ENCODE data around the gene TCEANC. TPM values are rescaled to one million over a fixed set of nuclear protein-coding genes. Genes with fewer than 3 reads are reported as not detected.

The TCEANC gene
- total RNA-seq, 1 experiment from 2014 or later = 3.1 TPM

DNA sequence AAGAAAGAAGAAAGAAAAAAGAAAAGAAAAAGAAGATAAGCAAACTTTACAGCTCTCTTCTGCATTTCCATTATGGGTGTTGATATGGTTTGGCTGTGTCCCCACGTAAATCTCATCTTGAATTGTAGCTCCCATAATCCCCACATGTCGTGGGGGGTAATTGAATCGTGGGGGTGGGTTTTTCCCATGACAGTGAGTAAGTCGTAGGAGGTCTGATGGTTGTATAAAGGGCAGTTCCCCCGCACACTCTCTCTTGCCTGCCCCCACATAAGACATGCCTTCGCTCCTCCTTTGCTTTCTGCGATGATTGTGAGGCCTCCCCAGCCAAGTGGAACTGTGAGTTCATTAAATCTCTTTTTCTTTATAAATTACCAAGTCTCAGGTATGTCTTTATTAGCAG, 28.7 kb downstream of the TCEANC start:
- no peak for DNase-seq
- no peaks in the 10 kb centered on the region for H3K79me1 ChIP-seq (ENCODE audit: insufficient read depth, low read depth, low read length, poor library complexity, severe bottlenecking)
- H3K9ac ChIP-seq (ENCODE audit: extremely low read depth, insufficient read length, low read length) = no peak overlapping the region
- no peak overlapping the region for H3K14ac ChIP-seq (ENCODE audit: insufficient read depth, low read length)
- no peaks in the 10 kb centered on the region for H3K79me2 ChIP-seq (ENCODE audit: insufficient read depth, low read length)
- H3K18ac ChIP-seq (ENCODE audit: insufficient read length, low read depth, low read length) = no peak overlapping the region
- no peaks in the 10 kb centered on the region for H3K4me1 ChIP-seq (ENCODE audit: insufficient read depth, low read length)
- H3K56ac ChIP-seq (ENCODE audit: insufficient read length, low read depth, low read length) = no peak overlapping the region
- Mint-ChIP-seq H3K4me3 (no peak overlapping the region), H3K9me3 (peaks cover 33 to 54% of the 10 kb centered on the region in 2 experiments), H3K27ac (no peak overlapping the region), H3K27me3 (ENCODE audit: low read depth) (peaks cover 2% of the 10 kb centered on the region), H3K36me3 (ENCODE audit: insufficient read depth in 1 of 3, low read depth in 3 of 3) (no peaks in the 10 kb centered on the region), H3K4me1 (no peaks in the 10 kb centered on the region)
- H2BK15ac ChIP-seq (ENCODE audit: low read depth, low read length) = no peak overlapping the region
- H3K27me3 ChIP-seq (ENCODE audit: insufficient read depth, low read length) = no peaks in the 10 kb centered on the region
- H3K4ac ChIP-seq (ENCODE audit: low read depth, low read length) = no peak overlapping the region
- no peak overlapping the region for H4K91ac ChIP-seq (ENCODE audit: insufficient read length, low read depth, low read length)
- no peak overlapping the region for H2BK5ac ChIP-seq (ENCODE audit: insufficient read length, low read length)
- no peak overlapping the region for H2BK120ac ChIP-seq (ENCODE audit: low read depth, low read length, poor library complexity, severe bottlenecking)
- no peaks in the 10 kb centered on the region for H3K9me3 ChIP-seq (ENCODE audit: control insufficient read depth, low read depth, low read length)
- H4K5ac ChIP-seq (ENCODE audit: insufficient read length, low read depth, low read length) = no peak overlapping the region
- no peak overlapping the region for H2BK12ac ChIP-seq (ENCODE audit: insufficient read length, low read depth, low read length)
- TF ChIP-seq, protein P1, sequence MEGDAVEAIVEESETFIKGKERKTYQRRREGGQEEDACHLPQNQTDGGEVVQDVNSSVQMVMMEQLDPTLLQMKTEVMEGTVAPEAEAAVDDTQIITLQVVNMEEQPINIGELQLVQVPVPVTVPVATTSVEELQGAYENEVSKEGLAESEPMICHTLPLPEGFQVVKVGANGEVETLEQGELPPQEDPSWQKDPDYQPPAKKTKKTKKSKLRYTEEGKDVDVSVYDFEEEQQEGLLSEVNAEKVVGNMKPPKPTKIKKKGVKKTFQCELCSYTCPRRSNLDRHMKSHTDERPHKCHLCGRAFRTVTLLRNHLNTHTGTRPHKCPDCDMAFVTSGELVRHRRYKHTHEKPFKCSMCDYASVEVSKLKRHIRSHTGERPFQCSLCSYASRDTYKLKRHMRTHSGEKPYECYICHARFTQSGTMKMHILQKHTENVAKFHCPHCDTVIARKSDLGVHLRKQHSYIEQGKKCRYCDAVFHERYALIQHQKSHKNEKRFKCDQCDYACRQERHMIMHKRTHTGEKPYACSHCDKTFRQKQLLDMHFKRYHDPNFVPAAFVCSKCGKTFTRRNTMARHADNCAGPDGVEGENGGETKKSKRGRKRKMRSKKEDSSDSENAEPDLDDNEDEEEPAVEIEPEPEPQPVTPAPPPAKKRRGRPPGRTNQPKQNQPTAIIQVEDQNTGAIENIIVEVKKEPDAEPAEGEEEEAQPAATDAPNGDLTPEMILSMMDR (conservative IDR thresholded peaks at IDR 0.05) = no peak
- H3K23ac ChIP-seq (ENCODE audit: insufficient read length, low read depth, low read length) = no peak overlapping the region
- no peak overlapping the region for H3T11ph ChIP-seq (ENCODE audit: low read length)
- no peak overlapping the region for H3K4me2 ChIP-seq (ENCODE audit: insufficient read depth, insufficient read length, low read length)
- H2AK5ac ChIP-seq (ENCODE audit: insufficient read length, low read length) = no peak overlapping the region
- no peak overlapping the region for H3K27ac ChIP-seq (ENCODE audit: insufficient read length, low read depth, low read length)
- no peak overlapping the region for H2BK20ac ChIP-seq (ENCODE audit: low read depth, low read length, poor library complexity, severe bottlenecking)
- WGBS (ENCODE audit: extremely low coverage, insufficient read length, low lambda C conversion rate) = no CpG with 5 or more reads among the region's 7 CpGs
- H3K23me2 ChIP-seq (ENCODE audit: insufficient read length, low read depth, low read length, poor library complexity, severe bottlenecking) = no peaks in the 10 kb centered on the region
- H4K8ac ChIP-seq (replicated peaks; ENCODE audit: insufficient read length, low read depth, low read length) = no peak overlapping the region
- no peak overlapping the region for H2AFZ ChIP-seq (ENCODE audit: low read length)
- no peaks in the 10 kb centered on the region for H4K20me1 ChIP-seq (ENCODE audit: control insufficient read depth, insufficient read depth, insufficient read length)

Data from H9 (cell line).